ENCODE data around the gene TXLNB.

TXLNB gene

DNA sequence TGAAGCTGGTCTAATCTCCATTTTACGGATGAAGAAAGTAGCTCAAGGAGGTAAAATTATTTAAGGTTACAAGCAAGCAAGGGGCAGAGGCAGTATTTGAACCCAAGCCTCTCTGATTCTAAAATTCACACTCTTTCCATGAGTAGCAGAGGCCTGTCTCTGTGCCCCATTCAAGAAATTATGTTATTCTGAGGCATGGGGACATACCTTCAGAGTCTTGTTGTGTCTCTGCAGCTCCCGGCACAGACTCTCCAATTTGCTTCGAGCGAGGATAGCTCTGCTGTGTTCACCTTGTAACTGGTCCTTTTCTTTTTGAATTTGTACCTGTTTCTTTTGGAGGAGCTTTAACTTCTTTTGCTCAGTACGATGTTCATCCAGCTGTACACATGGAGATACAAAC is 21.5 kb downstream of the TXLNB start:
- Histone ChIP-seq H3K9me3 (no peaks in the 10 kb centered on the region), H3K4me1 (no peaks in the 10 kb centered on the region), H3K27ac (no peak overlapping the region), H3K36me3 (no peaks in the 10 kb centered on the region), H3K27me3 (no peaks in the 10 kb centered on the region), H3K4me3 (no peak overlapping the region)
- intact Hi-C loops (cut with DNase I; ENCODE audit: low total_unique reads): no loop called here
- DNase-seq: no peak
- no peak for TF ChIP-seq CTCF (IDR thresholded peaks at IDR 0.05)

GRCh38 chr6:139265512-139266190 is 26.1 kb downstream of the TXLNB start:
- DNase-seq: no peak
- no peak overlapping the region for H3K27ac ChIP-seq
- H3K4me3 ChIP-seq: no peak overlapping the region
- no peaks in the 10 kb centered on the region for H3K9me3 ChIP-seq
- H3K36me3 ChIP-seq: no peaks in the 10 kb centered on the region
- no peaks in the 10 kb centered on the region for H3K27me3 ChIP-seq
- H3K4me1 ChIP-seq: no peaks in the 10 kb centered on the region
- intact Hi-C loops (cut with DNase I; ENCODE audit: low total_unique reads): no loop called here
- TF ChIP-seq CTCF (IDR thresholded peaks at IDR 0.05): no peak

GRCh38 chr6:139262519-139263300 is 29.1 kb downstream of the TXLNB start:
- no peaks in the 10 kb centered on the region for H3K36me3 ChIP-seq
- no peak for TF ChIP-seq CTCF (IDR thresholded peaks at IDR 0.05)
- H3K27ac ChIP-seq: no peak overlapping the region

GRCh38 chr6:139257821-139258398 is 33.9 kb downstream of the TXLNB start:
- Histone ChIP-seq H3K27ac (no peak overlapping the region), H3K4me1 (peaks cover 0 to 21% (median 10%) of the 10 kb centered on the region in 4 donors), H3K4me3 (no peak overlapping the region), H3K27me3 (no peaks in the 10 kb centered on the region), H3K36me3 (no peaks in the 10 kb centered on the region), H3K9me3 (no peaks in the 10 kb centered on the region)
- no peak for TF ChIP-seq CTCF (IDR thresholded peaks at IDR 0.05)
- DNase-seq: no peak
- intact Hi-C loops (cut with DNase I; ENCODE audit: low total_unique reads): no loop called here

More at GRCh38 chr6:139262519-139263300, 29.1 kb downstream of the TXLNB start:
- Histone ChIP-seq H3K9me3 (no peaks in the 10 kb centered on the region), H3K4me1 (no peaks in the 10 kb centered on the region), H3K27me3 (no peaks in the 10 kb centered on the region), H3K4me3 (no peak overlapping the region)
- intact Hi-C loops (cut with DNase I; ENCODE audit: low total_unique reads): no loop called here
- DNase-seq: no peak

GRCh38 chr6:139257291-139257690 is 34.5 kb downstream of the TXLNB start:
- no peak for DNase-seq
- Histone ChIP-seq H3K27me3 (no peaks in the 10 kb centered on the region), H3K4me1 (peaks cover 0 to 21% (median 10%) of the 10 kb centered on the region in 4 donors), H3K27ac (no peak overlapping the region), H3K36me3 (no peaks in the 10 kb centered on the region), H3K4me3 (no peak overlapping the region), H3K9me3 (no peaks in the 10 kb centered on the region)
- TF ChIP-seq CTCF (IDR thresholded peaks at IDR 0.05): no peak
- intact Hi-C loops (cut with DNase I; ENCODE audit: low total_unique reads): no loop called here
